ENCODE results near the gene ABCB9. TPM values are rescaled to one million over a fixed set of nuclear protein-coding genes. Genes with fewer than 3 reads are reported as not detected.

Gene ABCB9
- total RNA-seq, 1 experiment from 2014 or later = 4.6 TPM

DNA sequence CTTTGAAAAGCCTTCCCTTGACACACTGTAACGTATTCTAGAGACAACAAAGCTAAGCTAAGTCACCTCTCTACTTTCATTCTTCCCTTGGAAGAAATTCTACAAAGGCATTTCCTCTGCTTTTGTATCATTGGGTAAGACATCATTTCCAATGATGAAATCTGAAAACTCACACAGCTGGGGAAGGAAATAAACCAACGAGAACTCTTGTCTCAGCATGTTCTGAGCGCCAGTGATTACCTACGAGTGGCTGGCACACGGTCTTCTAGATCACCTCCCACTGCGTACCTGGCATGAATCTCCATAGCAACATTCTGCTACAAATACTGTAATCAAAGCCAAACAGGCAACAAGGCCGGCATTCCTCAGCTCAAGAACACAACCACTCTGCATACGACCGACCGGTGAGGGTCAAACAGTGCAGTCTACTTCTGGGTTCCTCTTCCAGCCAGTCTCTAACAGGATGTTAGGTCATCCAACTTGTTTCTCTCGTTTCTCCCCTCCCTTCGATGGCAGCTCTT is 78.0 kb downstream of the ABCB9 start:
- no peaks in the 10 kb centered on the region for H3K9me3 Mint-ChIP-seq
- Histone ChIP-seq H3K23ac (ENCODE audit: insufficient read length, low read depth, low read length) (no peak overlapping the region), H2BK20ac (ENCODE audit: low read depth, low read length, poor library complexity, severe bottlenecking) (no peak overlapping the region), H2AFZ (ENCODE audit: low read length) (no peak overlapping the region), H3K18ac (ENCODE audit: insufficient read length, low read depth, low read length) (no peak overlapping the region), H3K9ac (ENCODE audit: extremely low read depth, insufficient read length, low read length) (no peak overlapping the region), H3K27me3 (ENCODE audit: insufficient read depth, low read length) (no peaks in the 10 kb centered on the region; the same call in 1 of the 2 replicates), H4K8ac (replicated peaks; ENCODE audit: insufficient read length, low read depth, low read length) (no peak overlapping the region), H3K23me2 (ENCODE audit: insufficient read length, low read depth, low read length, poor library complexity, severe bottlenecking) (no peaks in the 10 kb centered on the region), H3K79me2 (ENCODE audit: insufficient read depth, low read length) (no peaks in the 10 kb centered on the region), H3K9me3 (ENCODE audit: control insufficient read depth, low read depth, low read length) (no peaks in the 10 kb centered on the region), H3T11ph (ENCODE audit: low read length) (no peak overlapping the region), H3K4ac (ENCODE audit: low read depth, low read length) (no peak overlapping the region), H3K79me1 (ENCODE audit: insufficient read depth, low read depth, low read length, poor library complexity, severe bottlenecking) (peaks cover 2% of the 10 kb centered on the region), H3K4me2 (ENCODE audit: insufficient read depth, insufficient read length, low read length) (no peak overlapping the region), H2BK120ac (ENCODE audit: low read depth, low read length, poor library complexity, severe bottlenecking) (no peak overlapping the region), H2BK15ac (ENCODE audit: low read depth, low read length) (no peak overlapping the region), H2BK5ac (ENCODE audit: insufficient read length, low read length) (no peak overlapping the region), H3K27ac (ENCODE audit: insufficient read length, low read depth, low read length) (no peak overlapping the region), H3K4me1 (ENCODE audit: insufficient read depth, low read length) (peaks cover 8% of the 10 kb centered on the region), H2BK12ac (ENCODE audit: insufficient read length, low read depth, low read length) (no peak overlapping the region), H4K5ac (ENCODE audit: insufficient read length, low read depth, low read length) (no peak overlapping the region), H3K56ac (ENCODE audit: insufficient read length, low read depth, low read length) (no peak overlapping the region), H3K14ac (ENCODE audit: insufficient read depth, low read length) (peak overlapping the region; percentile 3; the same call in 1 of the 2 replicates), H2AK5ac (ENCODE audit: insufficient read length, low read length) (no peak overlapping the region), H4K20me1 (ENCODE audit: control insufficient read depth, insufficient read depth, insufficient read length) (no peaks in the 10 kb centered on the region), H4K91ac (ENCODE audit: insufficient read length, low read depth, low read length) (no peak overlapping the region)
- TF ChIP-seq, protein P1, sequence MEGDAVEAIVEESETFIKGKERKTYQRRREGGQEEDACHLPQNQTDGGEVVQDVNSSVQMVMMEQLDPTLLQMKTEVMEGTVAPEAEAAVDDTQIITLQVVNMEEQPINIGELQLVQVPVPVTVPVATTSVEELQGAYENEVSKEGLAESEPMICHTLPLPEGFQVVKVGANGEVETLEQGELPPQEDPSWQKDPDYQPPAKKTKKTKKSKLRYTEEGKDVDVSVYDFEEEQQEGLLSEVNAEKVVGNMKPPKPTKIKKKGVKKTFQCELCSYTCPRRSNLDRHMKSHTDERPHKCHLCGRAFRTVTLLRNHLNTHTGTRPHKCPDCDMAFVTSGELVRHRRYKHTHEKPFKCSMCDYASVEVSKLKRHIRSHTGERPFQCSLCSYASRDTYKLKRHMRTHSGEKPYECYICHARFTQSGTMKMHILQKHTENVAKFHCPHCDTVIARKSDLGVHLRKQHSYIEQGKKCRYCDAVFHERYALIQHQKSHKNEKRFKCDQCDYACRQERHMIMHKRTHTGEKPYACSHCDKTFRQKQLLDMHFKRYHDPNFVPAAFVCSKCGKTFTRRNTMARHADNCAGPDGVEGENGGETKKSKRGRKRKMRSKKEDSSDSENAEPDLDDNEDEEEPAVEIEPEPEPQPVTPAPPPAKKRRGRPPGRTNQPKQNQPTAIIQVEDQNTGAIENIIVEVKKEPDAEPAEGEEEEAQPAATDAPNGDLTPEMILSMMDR (conservative IDR thresholded peaks at IDR 0.05) = no peak
- peaks cover 78% of the 10 kb centered on the region for H3K27me3 Mint-ChIP-seq (ENCODE audit: low read depth)
- 0 out of 7 replicates have a peak overlapping the region, but pooled peaks of 1 of the 3 experiments have one; percentile 15 for H3K27ac Mint-ChIP-seq
- H3K36me3 Mint-ChIP-seq (ENCODE audit: insufficient read depth in 1 of 3, low read depth in 3 of 3) = no peaks in the 10 kb centered on the region
- peak overlapping the region in 1 of 2 experiments; percentile 15; a peak in 2 of 5 replicates for H3K4me3 Mint-ChIP-seq
- no CpG with 5 or more reads among the region's 12 CpGs for WGBS (ENCODE audit: extremely low coverage, insufficient read length, low lambda C conversion rate)
- DNase-seq = peak; percentile 83
- peaks cover 52 to 65% of the 10 kb centered on the region in 2 experiments for H3K4me1 Mint-ChIP-seq
